DND-41 (cell line): ENCODE results near the gene MCHR1.

Source experiments
- ATAC-seq: fragments of 200-7000 bp; cut with Tn5 transposase; 3 replicates; pipeline ENCODE4 v1.9.1; 2021; ENCODE audit warnings: low read depth; ENCODE audit not compliant: insufficient read depth
- DNase-seq: peaks from one replicate; pipeline ENCODE4 v3.0.0-alpha.2; 2020
- H2AFZ ChIP-seq: 2 replicates; pipeline ENCODE4 v1.6.0; 2012; ENCODE audit warnings: low read depth, low read length
- H3K27ac ChIP-seq: 2 replicates; pipeline ENCODE4 v1.5.1; 2012; ENCODE audit warnings: low read length, inconsistent platforms
- H3K27me3 ChIP-seq: fragments of 200-600 bp; sonication (generic); 2 replicates; pipeline ENCODE4 v1.6.0; 2012; ENCODE audit warnings: low read length, mild to moderate bottlenecking, inconsistent platforms; ENCODE audit not compliant: insufficient read depth, poor library complexity
- H3K36me3 ChIP-seq: 2 replicates; pipeline ENCODE4 v1.5.1; 2012; ENCODE audit warnings: low read length, inconsistent platforms; ENCODE audit not compliant: insufficient read depth
- H3K4me1 ChIP-seq: 2 replicates; pipeline ENCODE4 v1.5.1; 2012; ENCODE audit warnings: mild to moderate bottlenecking, low read length; ENCODE audit not compliant: insufficient read depth
- H3K4me2 ChIP-seq: 2 replicates; pipeline ENCODE4 v1.6.0; 2012; ENCODE audit warnings: mild to moderate bottlenecking, moderate library complexity, low read length, inconsistent platforms; ENCODE audit not compliant: insufficient read depth
- H3K4me3 ChIP-seq, 2 experiments: fragments of 200-600 bp in 1 of 2; shearing (Covaris generic) in 1 of 2; 2 replicates each; pipeline ENCODE4 v1.5.1; 2012 to 2016; ENCODE audit warnings: inconsistent platforms in 2 of 2, low read length in 2 of 2, mild to moderate bottlenecking in 2 of 2, low read depth in 1 of 2, moderate library complexity in 1 of 2
- H3K79me2 ChIP-seq: 2 replicates; pipeline ENCODE4 v1.6.0; 2012; ENCODE audit warnings: low read length, inconsistent platforms; ENCODE audit not compliant: insufficient read depth
- H3K9ac ChIP-seq: 2 replicates; pipeline ENCODE4 v1.6.0; 2012; ENCODE audit warnings: low read depth, mild to moderate bottlenecking, inconsistent platforms, low read length, moderate library complexity
- H3K9me3 ChIP-seq: 2 replicates; pipeline ENCODE4 v1.5.1; 2012; ENCODE audit warnings: low read length, moderate library complexity, mild to moderate bottlenecking, inconsistent platforms; ENCODE audit not compliant: insufficient read depth, severe bottlenecking
- H4K20me1 ChIP-seq: 2 replicates; pipeline ENCODE4 v1.6.0; 2012; ENCODE audit warnings: low read length; ENCODE audit not compliant: insufficient read depth
- CTCF ChIP-seq: IDR thresholded peaks from 2 replicates; pipeline ENCODE4 v1.5.1; 2012; ENCODE audit warnings: borderline replicate concordance, low read length, moderate library complexity, mild to moderate bottlenecking; ENCODE audit not compliant: poor library complexity, severe bottlenecking; ENCODE audit errors: extremely low read depth
- EZH2 ChIP-seq: IDR thresholded peaks from 3 replicates; pipeline ENCODE4 v1.6.1; 2012; ENCODE audit warnings: borderline replicate concordance, low read depth, mild to moderate bottlenecking, moderate library complexity, low read length, inconsistent platforms; ENCODE audit not compliant: severe bottlenecking

Gene MCHR1

GRCh38 chr22:40726514-40726913, 47.2 kb downstream of the MCHR1 start:
- TF ChIP-seq CTCF, result peak; percentile 54
- TF ChIP-seq EZH2, result no peak
- Histone ChIP-seq H3K4me1 (peaks cover 59% of the 10 kb centered on the region), H4K20me1 (no peaks in the 10 kb centered on the region), H3K9me3 (no peaks in the 10 kb centered on the region), H3K36me3 (no peaks in the 10 kb centered on the region), H3K79me2 (no peaks in the 10 kb centered on the region), H3K4me3 (0 out of 4 replicates have a peak overlapping the region, but pooled peaks of 1 of the 2 experiments have one; percentile 0), H3K27me3 (no peaks in the 10 kb centered on the region), H3K4me2 (peak overlapping the region; percentile 45), H2AFZ (peak overlapping the region; percentile 6; the same call in 1 of the 2 replicates), H3K9ac (peak overlapping the region; percentile 58), H3K27ac (peak overlapping the region; percentile 98)
- DNase-seq, result peak; percentile 60
- ATAC-seq, result peak; percentile 55

- Histone ChIP-seq H3K9ac (peak overlapping the region; percentile 58), H3K4me3 (peak overlapping the region in 1 of 2 experiments; percentile 0; a peak in 1 of 4 replicates), H3K4me1 (peaks cover 67% of the 10 kb centered on the region), H2AFZ (peak overlapping the region; percentile 69), H3K79me2 (no peaks in the 10 kb centered on the region), H3K4me2 (peak overlapping the region; percentile 48), H3K9me3 (no peaks in the 10 kb centered on the region), H4K20me1 (no peaks in the 10 kb centered on the region), H3K27ac (peak overlapping the region; percentile 98), H3K36me3 (no peaks in the 10 kb centered on the region), H3K27me3 (no peaks in the 10 kb centered on the region)
- TF ChIP-seq EZH2, result no peak
- TF ChIP-seq CTCF, result no peak
- ATAC-seq, result no peak
- peak; percentile 52 for DNase-seq
Measured at GRCh38 chr22:40727070-40727963, 48.0 kb downstream of the MCHR1 start.

GRCh38 chr22:40727964-40728615, 48.8 kb downstream of the MCHR1 start:
- peaks cover 75% of the 10 kb centered on the region for H3K4me1 ChIP-seq
- H2AFZ ChIP-seq, result peak overlapping the region; percentile 74
- H3K79me2 ChIP-seq, result no peaks in the 10 kb centered on the region
- H3K27ac ChIP-seq, result peak overlapping the region; percentile 98
- TF ChIP-seq EZH2, result no peak
- TF ChIP-seq CTCF, result no peak
- peak overlapping the region; percentile 48 for H3K4me2 ChIP-seq
- H3K9me3 ChIP-seq, result no peaks in the 10 kb centered on the region
- peak overlapping the region; percentile 58 for H3K9ac ChIP-seq
- ATAC-seq, result no peak
- H3K4me3 ChIP-seq, result peak overlapping the region in 1 of 2 experiments; percentile 39; a peak in 2 of 4 replicates
- H4K20me1 ChIP-seq, result no peaks in the 10 kb centered on the region
- H3K27me3 ChIP-seq, result no peaks in the 10 kb centered on the region
- H3K36me3 ChIP-seq, result no peaks in the 10 kb centered on the region
- DNase-seq, result no peak
